Keratinocyte (primary cell): ENCODE measurements around the gene TOX2. TPM values are rescaled to one million over a fixed set of nuclear protein-coding genes. Genes with fewer than 3 reads are reported as not detected.

ENCODE experiments used
- DNase-seq: peaks from one replicate; pipeline ENCODE4 v3.0.0-alpha.2; 2011; ENCODE audit warnings: low read depth, missing footprints, low spot score
- FAIRE-seq: peaks from 2 replicates; lab custom pipeline; 2011; peaks lifted over from hg19 to GRCh38; lab: Jason Lieb, UNC
- H2AFZ ChIP-seq: 2 replicates; pipeline ENCODE4 v1.6.0; 2012; ENCODE audit warnings: low read length, control low read depth, inconsistent platforms; ENCODE audit not compliant: control insufficient read depth
- H3K27ac ChIP-seq: 2 replicates; pipeline ENCODE4 v1.5.1; 2011; ENCODE audit warnings: low read length; ENCODE audit not compliant: control insufficient read depth, insufficient read depth
- H3K27me3 ChIP-seq: 3 replicates; pipeline ENCODE4 v1.6.0; 2011; ENCODE audit warnings: low read length; ENCODE audit not compliant: control insufficient read depth, insufficient read depth; ENCODE audit errors: extremely low read depth
- H3K36me3 ChIP-seq, 2 experiments: 2 replicates in 1 of 2; 3 replicates in 1 of 2; pipeline ENCODE4 v1.5.1; 2011; ENCODE audit warnings: low read length in 2 of 2, mild to moderate bottlenecking in 1 of 2; ENCODE audit not compliant: control insufficient read depth in 2 of 2, insufficient read depth in 2 of 2; ENCODE audit errors: extremely low read depth in 1 of 2
- H3K4me1 ChIP-seq: 3 replicates; pipeline ENCODE4 v1.5.1; 2011; ENCODE audit warnings: low read length; ENCODE audit not compliant: control insufficient read depth, insufficient read depth; ENCODE audit errors: extremely low read depth
- H3K4me2 ChIP-seq: 3 replicates; pipeline ENCODE4 v1.6.0; 2011; ENCODE audit warnings: low read depth, low read length; ENCODE audit not compliant: control insufficient read depth, insufficient read depth; ENCODE audit errors: extremely low read depth
- H3K4me3 ChIP-seq, 3 experiments: fragments of 200-600 bp in 1 of 3; sonication (generic) in 1 of 3; 2 replicates in 2 of 3; 3 replicates in 1 of 3; pipeline ENCODE4 v1.5.1; 2011 to 2016; ENCODE audit warnings: low read length in 3 of 3, mild to moderate bottlenecking in 3 of 3, control low read depth in 2 of 3, inconsistent platforms in 1 of 3, low read depth in 1 of 3, mixed read lengths in 1 of 3, mixed run types in 1 of 3, moderate library complexity in 1 of 3; ENCODE audit not compliant: control insufficient read depth in 2 of 3, insufficient read depth in 2 of 3; ENCODE audit errors: extremely low read depth in 1 of 3
- H3K79me2 ChIP-seq: 2 replicates; pipeline ENCODE4 v1.6.0; 2012; ENCODE audit warnings: low read length; ENCODE audit not compliant: control insufficient read depth, insufficient read depth
- H3K9ac ChIP-seq: 3 replicates; pipeline ENCODE4 v1.6.0; 2011; ENCODE audit warnings: low read length; ENCODE audit not compliant: control insufficient read depth, insufficient read depth; ENCODE audit errors: extremely low read depth
- H3K9me1 ChIP-seq: 3 replicates; pipeline ENCODE4 v1.6.0; 2011; ENCODE audit warnings: low read length; ENCODE audit not compliant: control insufficient read depth, insufficient read depth; ENCODE audit errors: extremely low read depth
- H3K9me3 ChIP-seq: 2 replicates; pipeline ENCODE4 v1.5.1; 2012; ENCODE audit warnings: low read depth, low read length; ENCODE audit not compliant: control insufficient read depth
- H4K20me1 ChIP-seq: 3 replicates; pipeline ENCODE4 v1.6.0; 2011; ENCODE audit warnings: low read length; ENCODE audit not compliant: control insufficient read depth, insufficient read depth; ENCODE audit errors: extremely low read depth
- CTCF ChIP-seq, 3 experiments: IDR thresholded peaks in 1 of 3; conservative IDR thresholded peaks in 1 of 3; optimal IDR thresholded peaks in 1 of 3; 2 replicates in 2 of 3; 3 replicates in 1 of 3; pipeline versions ENCODE3 to v1.5.1; 2011; ENCODE audit warnings: low read length in 3 of 3, mild to moderate bottlenecking in 3 of 3, moderate library complexity in 2 of 3, control low read depth in 1 of 3, inconsistent platforms in 1 of 3; ENCODE audit not compliant: insufficient read depth in 2 of 3; ENCODE audit errors: extremely low read depth in 1 of 3
- EZH2 ChIP-seq: IDR thresholded peaks from one replicate; pipeline ENCODE4 v1.6.1; 2012; ENCODE audit warnings: inconsistent platforms, mild to moderate bottlenecking, low read length, moderate library complexity
- dilution Hi-C: fragments of 300-500 bp; cut with MboI; formaldehyde crosslinking; loops from one replicate; pipeline ENCODE4 v1.7.0; 2020; ENCODE audit warnings: low sequenced_read_pairs; ENCODE audit not compliant: extremely low pct_ligation_motif_present
- polyA plus RNA-seq, 5 experiments: library from polyadenylated mRNA; depleted of rRNA in 3 of 5; stranded (reverse) in 3 of 5; stranded (forward) in 1 of 5; unstranded in 1 of 5; fragments of >200 nt; gene quantifications; 1 replicate in 1 of 5; 2 replicates in 3 of 5; 3 replicates in 1 of 5; pipeline versions ENCODE4 v1.2.1 to v1.2.3, GENCODE V29; 2011 to 2012; ENCODE audit warnings: missing spikeins in 2 of 5, low read depth in 1 of 5, low replicate concordance in 1 of 5

The TOX2 gene
- polyA plus RNA-seq, 1 donor (not counting 4 experiments of a cell fraction or from before 2014, with no cell fraction given): 0.20 TPM

- no peak for FAIRE-seq
These were observed 98.0 kb downstream of the TOX2 start for GRCh38 chr20:44012466-44013226.

GRCh38 chr20:44014807-44015732 lies 100.4 kb downstream of the TOX2 start:
- FAIRE-seq (no peak), DNase-seq (no peak)
- H3K4me1 ChIP-seq: no peaks in the 10 kb centered on the region
- H3K9me3 ChIP-seq: no peaks in the 10 kb centered on the region
- H3K27ac ChIP-seq: no peak overlapping the region
- no peaks in the 10 kb centered on the region for H3K79me2 ChIP-seq
- H3K4me2 ChIP-seq: no peak overlapping the region
- TF ChIP-seq CTCF (optimal IDR thresholded peaks at IDR 0.05 in 1 of 3, IDR thresholded peaks at IDR 0.05 in 1 of 3, conservative IDR thresholded peaks at IDR 0.05 in 1 of 3; ENCODE audit: extremely low read depth in 1 of 3, insufficient read depth in 2 of 3, low read length in 3 of 3): no peak
- TF ChIP-seq EZH2: no peak
- H3K36me3 ChIP-seq: no peaks in the 10 kb centered on the region
- dilution Hi-C loops: no loop called here
- no peak overlapping the region for H3K4me3 ChIP-seq
- no peaks in the 10 kb centered on the region for H4K20me1 ChIP-seq
- no peak overlapping the region for H2AFZ ChIP-seq
- no peaks in the 10 kb centered on the region for H3K9me1 ChIP-seq
- no peak overlapping the region for H3K9ac ChIP-seq
- H3K27me3 ChIP-seq: peaks cover 12% of the 10 kb centered on the region

More at GRCh38 chr20:44012466-44013226, 98.0 kb downstream of the TOX2 start:
- H3K9ac ChIP-seq: no peak overlapping the region
- no peaks in the 10 kb centered on the region for H3K79me2 ChIP-seq
- no peaks in the 10 kb centered on the region for H3K36me3 ChIP-seq
- no peak for TF ChIP-seq EZH2
- no peak for TF ChIP-seq CTCF (optimal IDR thresholded peaks at IDR 0.05 in 1 of 3, IDR thresholded peaks at IDR 0.05 in 1 of 3, conservative IDR thresholded peaks at IDR 0.05 in 1 of 3; ENCODE audit: extremely low read depth in 1 of 3, insufficient read depth in 2 of 3, low read length in 3 of 3)
- H3K27me3 ChIP-seq: peaks cover 14% of the 10 kb centered on the region
- no peaks in the 10 kb centered on the region for H3K9me3 ChIP-seq
- H3K4me2 ChIP-seq: no peak overlapping the region
- dilution Hi-C loops: no loop called here
- H4K20me1 ChIP-seq: no peaks in the 10 kb centered on the region
- H3K4me1 ChIP-seq: no peaks in the 10 kb centered on the region
- H3K9me1 ChIP-seq: no peaks in the 10 kb centered on the region
- H3K27ac ChIP-seq: no peak overlapping the region
- DNase-seq: no peak
- H3K4me3 ChIP-seq: no peak overlapping the region
- H2AFZ ChIP-seq: no peak overlapping the region
